ENCODE results near the gene LIN37.

The LIN37 gene

DNA sequence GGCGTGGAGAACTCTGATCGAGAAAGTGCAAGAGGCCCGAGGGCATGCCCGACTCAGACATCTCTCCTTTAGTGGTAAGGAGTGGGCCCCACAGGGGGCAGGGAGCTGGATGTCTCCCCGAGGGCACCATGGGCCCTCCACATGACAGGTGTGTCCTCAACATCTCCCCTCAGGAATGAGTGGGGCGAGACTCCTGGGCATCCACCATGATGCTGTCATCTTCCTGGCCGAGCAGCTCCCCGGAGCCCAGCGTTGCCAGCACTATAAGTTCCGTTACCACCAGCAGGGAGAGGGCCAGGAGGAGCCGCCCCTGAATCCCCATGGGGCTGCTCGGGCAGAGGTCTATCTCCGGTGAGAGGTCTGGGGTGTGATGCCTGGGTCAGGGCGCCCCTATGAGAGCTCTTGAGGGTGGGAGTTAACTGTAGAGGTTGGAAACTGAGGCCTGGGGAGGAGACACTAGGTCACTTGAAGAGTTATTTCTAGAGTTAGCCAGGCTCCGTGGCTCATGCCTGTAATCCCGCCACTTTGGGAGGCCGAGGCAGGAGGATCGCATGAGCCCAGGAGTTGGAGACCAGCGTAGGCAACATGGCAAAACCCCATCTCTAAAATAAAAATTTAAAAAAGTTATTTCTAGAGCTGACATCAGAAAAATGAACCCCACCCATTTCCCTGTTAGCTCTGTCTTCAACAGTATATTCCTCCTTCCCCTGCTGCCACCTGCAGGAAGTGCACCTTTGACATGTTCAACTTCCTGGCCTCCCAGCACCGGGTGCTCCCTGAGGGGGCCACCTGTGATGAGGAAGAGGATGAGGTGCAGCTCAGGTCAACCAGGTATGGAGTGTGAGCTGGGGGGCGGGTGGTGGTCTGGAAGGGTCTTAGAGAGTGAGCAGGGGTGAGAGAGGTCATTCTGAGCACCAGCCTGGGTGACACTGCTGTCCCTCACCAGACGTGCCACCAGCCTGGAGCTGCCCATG lies 11.2 kb upstream of the LIN37 start:
- DNase-seq = no peak

DNA sequence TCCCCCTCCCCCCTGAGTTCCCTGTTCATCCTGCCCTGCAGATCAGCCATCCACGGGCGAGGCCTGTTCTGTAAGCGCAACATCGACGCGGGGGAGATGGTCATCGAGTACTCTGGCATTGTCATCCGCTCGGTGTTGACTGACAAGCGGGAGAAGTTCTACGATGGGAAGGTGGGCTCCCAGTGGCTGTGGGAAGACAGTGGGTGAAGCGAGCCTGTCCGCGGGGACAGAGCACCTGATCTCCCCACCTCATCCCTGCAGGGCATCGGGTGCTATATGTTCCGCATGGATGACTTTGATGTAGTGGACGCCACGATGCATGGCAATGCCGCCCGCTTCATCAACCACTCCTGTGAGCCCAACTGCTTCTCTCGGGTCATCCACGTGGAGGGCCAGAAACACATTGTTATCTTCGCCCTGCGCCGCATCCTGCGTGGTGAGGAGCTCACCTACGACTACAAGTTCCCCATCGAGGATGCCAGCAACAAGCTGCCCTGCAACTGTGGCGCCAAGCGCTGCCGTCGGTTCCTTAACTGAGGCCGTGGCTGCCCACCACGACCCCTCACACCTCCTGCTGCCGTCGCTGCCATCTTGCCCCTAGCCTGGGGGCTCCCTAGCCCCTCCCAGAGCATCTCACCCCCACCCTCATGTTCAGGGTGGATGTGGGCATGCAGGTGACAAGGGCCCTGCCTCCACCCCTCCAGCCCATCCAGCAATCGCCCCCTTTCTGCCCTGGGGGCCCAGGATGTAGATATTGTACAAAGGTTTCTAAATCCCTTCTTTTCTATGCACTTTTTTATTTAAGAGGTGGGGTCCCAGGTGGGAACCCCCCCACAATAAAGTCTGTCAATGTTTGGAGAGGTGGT lies 10.1 kb upstream of the LIN37 start:
- no peak for DNase-seq

DNA sequence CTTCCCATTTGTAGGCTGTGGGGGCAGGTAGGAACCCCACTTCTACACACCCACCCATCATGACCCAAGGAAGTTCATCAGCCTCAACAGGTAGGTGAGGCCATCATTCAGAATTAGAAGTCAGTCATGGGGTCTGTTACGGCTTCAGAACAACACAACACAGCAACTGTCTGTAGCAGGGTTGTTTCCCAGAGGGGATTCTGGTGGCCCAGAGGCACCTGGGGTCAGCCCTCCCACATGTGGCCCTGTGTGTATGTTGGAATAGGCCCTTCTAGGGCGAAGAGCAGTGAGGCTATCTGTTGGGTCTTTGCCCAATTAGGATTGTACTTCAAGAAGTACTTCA lies 9.5 kb upstream of the LIN37 start:
- no peak for DNase-seq

DNA sequence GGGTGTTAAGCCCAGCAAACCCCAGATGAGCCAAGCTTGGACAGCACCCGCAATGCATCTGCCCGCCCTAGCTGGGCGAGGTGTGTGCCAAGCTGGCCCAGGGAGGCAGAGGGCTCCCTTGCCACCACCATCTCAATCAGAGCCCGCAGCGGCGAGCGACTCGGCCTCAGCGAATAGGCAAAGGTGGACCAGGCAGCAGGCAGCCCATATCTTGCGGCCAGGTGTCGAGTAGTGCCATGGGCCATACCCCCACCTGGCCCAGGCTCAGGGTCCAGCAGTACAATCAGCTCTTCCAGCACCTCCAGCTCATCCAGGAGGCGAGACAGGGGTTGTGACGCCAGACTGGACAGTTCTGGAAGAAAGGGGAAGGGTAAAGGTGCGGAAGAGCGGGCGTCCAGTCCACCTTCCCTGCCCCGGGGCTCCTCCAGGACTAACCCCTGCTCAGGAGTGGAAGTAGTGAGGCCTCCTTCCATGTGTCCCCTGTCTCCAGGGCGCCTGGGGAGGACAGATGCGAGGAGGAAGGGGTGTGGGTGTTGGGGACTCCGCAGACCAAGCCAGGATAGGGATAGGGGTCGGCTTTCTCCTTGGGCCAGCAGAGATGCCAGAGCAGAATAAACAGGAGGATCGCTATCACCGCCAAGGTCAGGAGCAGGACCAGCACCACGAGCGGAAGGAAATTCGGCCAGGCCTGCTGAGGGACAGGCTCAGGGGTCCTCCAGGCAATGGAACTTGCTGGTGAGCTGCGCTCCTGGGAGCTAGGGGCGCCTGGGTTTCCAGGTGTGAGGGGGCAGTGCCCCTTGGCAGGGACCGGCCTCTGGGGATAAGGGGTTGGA lies 8.9 kb upstream of the LIN37 start:
- no peak for DNase-seq

DNA sequence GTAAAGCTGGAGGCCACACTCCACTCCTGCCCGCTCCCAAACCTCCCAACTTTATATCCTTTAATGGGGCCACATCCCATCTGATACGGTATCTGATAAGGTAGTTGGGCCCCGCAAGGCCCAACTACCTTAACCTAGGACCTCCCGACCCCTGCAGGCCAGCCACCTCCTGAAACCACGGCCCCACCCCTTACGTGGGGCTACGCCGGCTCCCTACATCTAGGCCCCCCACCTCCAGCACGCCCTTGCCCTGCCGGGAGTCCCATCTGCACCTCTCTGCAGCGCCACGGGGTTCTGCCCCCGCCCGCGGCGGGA lies 8.3 kb upstream of the LIN37 start:
- no peak for DNase-seq

DNA sequence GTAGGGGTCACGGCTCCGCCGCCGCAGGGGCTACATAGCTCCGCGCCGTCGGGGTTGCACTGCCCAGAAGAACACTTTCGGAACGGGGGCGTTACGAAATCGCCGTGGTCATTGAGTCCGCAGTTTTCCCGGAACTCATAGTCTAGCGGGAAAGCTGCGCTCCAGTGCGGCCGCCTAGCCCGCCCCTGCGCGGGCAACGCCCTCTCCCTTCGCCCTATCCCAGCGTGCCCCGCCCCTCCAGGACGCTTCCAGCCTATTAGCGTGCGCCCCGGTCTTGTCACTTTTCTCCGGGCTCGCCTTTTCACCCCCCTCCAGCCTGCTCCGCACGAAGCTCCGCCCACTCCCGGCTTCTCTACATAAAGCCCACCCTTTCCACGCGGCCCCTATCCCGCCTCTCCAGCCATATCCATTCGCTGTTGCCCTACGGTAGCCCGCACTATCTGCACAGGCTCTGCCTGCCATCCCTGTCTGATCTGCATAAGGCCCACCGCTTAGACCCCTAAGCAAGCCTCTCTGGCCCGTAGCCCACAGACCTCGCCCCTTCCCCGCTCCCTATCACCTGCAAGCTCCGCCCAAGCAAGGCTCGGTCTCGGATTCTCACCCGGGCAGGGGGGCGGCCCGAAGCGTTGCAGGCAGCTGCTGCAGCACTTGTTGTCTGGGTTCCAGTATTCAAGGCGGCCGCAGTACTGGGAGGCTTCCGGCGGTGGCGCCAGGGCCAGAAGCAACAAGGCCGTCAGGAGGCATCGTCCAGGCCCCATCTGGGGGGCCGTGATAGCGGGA lies 7.8 kb upstream of the LIN37 start:
- DNase-seq = peak; percentile 94

DNA sequence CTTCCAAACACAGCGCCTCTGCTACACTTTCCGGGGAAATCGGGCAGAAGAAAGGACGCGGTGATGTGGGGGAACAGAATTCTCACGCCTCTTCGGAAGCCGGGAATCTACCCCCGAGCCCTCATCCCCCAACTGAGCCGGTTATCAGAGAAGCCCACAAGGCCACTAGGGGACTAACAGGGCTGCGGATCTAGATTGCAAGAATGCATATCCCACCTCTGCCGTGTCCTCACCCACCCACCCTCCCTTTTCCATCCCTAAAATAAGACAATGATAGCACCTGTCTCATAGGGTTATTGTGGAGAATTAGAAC lies 7.2 kb upstream of the LIN37 start:
- DNase-seq = no peak

DNA sequence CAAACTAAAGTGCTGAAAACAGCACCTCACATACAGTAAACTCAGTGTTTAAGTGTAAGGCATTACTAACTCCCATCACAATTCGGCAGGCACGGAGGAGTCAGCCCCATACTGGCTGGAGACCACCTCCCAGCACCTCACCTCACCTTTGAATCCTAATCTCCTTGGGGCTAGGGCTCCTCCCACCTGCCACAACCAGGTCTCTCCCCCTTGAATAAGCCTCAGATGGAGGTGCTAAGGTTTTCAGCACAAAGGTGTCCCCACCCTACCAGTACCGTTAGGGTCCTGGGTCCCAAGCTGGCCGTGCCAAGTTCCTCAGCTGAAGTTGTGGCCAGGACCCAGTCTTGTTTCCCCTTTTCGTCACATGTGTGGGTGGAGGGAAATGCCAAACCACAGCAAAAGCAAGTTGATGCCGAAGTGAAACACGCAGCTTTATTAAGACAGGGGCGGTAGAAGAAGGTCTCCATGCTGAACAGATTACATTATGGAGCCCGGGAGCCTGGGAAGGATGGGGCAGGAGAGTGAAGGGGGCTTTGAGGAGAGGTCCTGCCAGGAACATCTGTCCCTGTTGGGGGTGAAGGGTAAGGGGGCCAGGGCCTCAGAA lies 6.2 kb upstream of the LIN37 start, which contains the start of gene IGFLR1:
IGFLR1 (minus strand) TSS at position 332 of the 604 bp plus-strand sequence. CDS start 1,272 bp downstream, outside the sequence.
- peak; percentile 78 for DNase-seq

DNA sequence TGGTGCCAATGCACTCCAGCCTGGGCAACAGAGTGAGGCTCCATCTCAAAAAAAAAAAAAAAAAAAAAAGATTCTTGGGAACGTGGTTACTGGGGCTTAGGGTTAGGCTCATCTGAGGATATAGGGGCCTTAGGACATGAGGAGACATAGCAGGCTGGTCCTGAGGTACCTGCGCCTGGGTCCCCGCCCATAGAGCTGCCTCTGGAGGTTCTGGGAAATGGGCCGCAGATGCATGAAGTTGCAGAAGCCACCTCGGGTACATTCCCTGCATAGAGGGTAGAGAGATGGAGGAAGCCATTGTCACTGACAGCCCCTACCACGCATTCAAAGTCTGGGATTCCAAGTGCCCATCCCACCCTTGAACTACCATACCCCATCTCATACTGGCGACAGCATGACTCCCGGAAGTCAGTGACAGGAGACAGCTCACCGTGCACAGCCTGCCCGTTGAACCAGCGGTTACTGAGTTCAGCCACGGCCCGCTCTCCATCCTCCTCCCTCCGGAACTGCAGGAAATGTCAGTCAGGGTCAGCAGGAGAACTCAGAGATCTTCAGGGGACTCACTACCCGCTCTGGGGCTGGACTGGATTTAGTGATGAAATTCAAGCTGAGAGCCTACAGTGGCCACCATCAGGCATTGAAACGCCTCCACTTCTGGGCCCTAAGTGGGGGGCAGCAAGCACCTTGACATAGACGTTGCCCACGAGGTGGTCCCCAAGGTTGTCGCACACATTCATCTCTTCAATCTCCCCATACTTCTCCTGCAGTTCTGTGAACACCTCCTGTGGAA lies 4.5 kb upstream of the LIN37 start:
- DNase-seq = no peak

DNA sequence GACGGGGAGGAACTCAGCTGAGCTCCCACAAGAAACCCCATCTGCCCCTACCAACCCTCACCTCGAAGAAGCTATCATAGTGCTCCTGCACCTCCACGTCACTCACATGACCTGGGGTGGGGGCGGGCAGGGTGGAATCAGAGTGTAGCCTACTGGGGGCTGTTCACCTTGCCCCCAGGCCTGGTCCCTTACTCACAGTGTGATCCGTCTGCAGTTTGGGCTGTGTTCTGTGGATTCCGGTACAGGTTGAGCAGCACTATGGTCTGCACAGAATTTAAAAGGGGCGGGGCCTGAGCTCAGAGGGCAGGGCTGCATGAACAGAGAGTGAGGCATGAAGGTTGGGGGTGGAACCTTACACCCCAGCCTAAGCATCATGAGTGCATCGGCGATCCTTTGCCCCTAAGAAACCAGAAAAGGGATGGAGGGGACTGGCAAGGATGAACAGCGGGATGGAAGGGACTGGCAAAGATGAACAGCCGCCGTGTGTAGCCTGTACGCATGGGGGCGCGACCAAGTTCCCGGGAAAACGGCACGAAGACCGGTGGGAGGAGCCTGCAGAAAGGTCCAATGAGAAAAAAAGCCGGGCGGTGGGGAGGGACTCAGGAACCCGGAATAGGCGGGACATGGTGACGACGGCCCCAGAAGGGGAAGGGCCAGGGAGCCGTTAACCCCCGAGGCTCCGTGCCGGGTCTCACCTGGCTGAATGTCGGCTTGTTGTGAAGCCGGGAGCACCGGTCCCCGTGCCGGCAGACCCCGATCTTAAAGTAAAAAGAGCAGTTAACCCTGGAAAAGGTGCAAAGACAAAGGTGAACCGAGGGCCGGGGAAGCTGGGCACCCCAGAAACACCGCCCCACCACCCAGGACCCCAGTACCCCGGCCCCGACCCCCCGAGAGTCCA lies 3.7 kb upstream of the LIN37 start:
- peak; percentile 96 for DNase-seq

DNA sequence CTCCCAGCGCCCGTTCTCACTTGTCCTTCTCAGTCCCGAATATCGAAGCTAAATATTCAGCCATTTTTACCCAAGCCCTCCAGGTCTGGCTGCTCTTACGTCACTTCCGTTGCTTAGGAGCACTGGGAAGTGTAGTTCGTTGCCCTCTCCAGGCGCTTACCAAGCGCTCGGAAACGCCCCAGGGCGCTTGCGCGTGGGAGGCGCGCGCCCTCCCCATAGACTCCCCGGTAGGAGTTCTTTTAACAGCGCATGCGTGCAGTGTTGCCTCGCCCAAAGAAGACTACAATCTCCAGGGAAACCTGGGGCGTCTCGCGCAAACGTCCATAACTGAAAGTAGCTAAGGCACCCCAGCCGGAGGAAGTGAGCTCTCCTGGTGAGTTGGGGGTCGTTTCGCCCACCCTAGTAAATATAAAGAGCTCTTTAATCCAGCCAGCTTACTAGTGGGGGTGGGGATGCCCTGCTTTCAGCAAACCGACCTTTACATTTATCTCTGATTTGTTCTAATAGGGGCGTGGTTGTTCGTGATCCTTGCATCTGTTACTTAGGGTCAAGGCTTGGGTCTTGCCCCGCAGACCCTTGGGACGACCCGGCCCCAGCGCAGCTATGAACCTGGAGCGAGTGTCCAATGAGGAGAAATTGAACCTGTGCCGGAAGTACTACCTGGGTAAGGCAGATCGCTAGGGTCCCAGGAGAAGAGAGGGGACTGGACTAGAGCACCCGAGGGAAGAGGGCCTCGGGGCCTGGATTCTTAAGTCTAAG lies 2.9 kb upstream of the LIN37 start, which contains the start of the genes PSENEN and U2AF1L4:
PSENEN (plus strand) TSS at position 324 of the 759 bp plus-strand sequence; CDS start at position 604, 280 bp downstream.
U2AF1L4 (minus strand) TSS at position 91 of the 759 bp plus-strand sequence; CDS start at position 64, 27 bp downstream.
- peak; percentile 99 for DNase-seq

DNA sequence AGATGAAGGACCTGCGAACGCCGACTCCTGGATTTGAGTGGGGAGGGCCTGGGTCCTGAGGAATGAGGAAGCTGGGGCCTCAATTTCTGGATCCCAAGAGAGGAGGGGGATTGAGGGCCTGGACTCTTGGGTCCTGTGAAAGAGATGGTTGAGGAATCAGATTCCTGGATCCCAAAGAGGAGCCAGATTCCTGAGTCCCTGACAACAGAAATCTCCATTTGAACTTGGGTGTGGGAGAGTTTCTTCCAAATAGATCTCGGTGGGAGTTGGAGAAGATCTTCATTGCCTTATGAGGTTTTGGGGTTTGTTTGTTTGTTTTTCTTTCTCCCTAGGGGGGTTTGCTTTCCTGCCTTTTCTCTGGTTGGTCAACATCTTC lies 2.3 kb upstream of the LIN37 start:
- DNase-seq = no peak

DNA sequence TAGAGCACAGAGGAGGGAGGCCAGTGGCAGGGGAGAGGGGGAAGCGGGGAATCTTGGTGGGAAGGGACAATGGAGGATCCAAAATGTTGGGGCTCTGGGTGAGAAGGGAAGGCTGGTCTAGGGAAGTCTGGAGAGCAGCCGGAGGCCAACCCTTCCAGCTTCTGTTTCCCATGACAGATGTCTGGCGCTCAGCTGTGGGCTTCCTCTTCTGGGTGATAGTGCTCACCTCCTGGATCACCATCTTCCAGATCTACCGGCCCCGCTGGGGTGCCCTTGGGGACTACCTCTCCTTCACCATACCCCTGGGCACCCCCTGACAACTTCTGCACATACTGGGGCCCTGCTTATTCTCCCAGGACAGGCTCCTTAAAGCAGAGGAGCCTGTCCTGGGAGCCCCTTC lies 1.8 kb upstream of the LIN37 start:
- DNase-seq = no peak

DNA sequence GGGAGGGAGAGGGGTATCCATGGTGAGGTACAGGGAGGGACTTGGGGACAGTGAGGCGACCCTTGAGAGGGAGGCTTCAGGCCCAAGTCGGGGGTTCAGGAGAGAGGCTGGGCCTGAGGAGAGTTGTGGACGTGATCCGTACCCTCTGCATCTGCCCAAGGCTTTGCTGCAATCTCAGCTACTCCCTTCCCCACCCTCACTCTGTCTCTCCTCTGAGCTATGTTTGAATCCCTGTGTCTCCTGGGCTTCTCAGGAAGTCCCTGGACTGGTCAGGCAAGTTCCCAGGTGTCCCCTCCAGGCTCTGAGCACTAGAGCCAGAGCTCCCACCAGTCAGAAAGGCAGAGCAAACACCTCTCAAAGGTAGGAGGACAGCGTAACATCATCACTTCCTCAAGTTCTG lies 1.8 kb downstream of the LIN37 start:
- DNase-seq = no peak

DNA sequence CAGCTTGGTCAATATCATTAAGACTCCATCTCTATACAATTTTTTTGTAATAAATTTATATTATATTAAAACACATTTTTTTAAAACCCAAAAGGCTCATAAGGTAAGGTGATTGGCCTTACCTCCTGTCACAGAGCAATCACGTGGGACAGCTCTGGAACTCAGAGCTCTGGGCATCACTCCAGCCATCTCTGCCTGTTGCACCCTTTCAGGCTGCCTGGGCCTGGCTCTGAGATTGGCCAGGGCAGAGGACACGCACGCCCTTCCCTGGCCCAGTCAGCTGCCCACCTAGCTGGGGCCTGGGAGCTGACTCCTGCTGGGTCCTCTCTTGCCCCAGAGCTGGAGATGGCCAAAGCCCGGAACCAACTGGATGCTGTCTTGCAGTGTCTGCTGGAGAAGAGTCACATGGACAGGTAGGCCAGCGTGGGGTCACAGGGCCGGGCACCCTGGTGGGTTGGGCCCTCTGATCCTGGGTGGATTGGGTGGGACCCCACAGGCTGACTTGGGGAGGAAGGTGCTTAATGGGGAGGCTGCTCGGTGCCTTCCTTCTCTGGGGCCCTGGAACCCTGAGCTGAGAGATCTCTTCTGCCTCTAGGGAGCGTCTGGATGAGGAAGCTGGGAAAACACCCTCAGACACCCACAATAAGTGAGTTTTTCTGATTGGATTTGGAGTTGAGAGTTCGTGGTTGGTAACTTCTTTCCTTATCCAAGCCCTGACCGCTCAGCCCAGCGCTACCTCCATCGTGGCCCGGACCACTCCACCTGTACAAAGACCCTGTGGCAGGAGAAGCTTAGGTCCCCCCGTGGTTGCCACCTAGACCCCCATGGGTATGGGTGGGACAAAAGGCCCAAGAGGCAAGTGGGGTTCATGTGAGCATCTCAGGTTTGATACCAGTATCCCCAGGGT lies 3.7 kb downstream of the LIN37 start:
- DNase-seq = no peak

DNA sequence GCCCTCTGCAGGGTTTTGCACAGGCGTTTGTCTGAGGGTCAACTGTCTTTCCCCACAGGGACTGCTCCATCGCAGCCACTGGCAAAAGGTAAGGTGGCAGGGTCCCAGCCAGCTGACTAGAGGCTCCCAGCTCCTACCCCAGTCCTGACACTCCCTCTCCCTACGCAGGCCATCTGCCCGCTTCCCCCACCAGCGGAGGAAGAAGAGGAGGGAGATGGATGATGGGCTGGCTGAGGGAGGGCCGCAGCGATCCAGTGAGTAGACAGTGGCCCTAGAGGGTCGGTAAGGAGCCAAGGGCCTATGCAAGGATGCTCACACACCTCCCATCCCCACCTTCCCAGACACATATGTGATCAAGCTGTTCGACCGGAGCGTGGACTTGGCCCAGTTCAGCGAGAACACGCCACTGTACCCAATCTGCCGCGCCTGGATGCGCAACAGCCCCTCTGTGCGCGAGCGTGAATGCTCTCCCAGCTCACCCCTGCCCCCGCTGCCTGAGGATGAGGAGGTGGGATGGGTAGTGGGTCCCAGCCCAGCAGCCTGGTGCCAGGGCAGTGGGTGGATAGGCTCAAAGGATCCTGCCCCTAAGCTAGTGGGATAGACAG lies 4.5 kb downstream of the LIN37 start:
- DNase-seq = no peak

DNA sequence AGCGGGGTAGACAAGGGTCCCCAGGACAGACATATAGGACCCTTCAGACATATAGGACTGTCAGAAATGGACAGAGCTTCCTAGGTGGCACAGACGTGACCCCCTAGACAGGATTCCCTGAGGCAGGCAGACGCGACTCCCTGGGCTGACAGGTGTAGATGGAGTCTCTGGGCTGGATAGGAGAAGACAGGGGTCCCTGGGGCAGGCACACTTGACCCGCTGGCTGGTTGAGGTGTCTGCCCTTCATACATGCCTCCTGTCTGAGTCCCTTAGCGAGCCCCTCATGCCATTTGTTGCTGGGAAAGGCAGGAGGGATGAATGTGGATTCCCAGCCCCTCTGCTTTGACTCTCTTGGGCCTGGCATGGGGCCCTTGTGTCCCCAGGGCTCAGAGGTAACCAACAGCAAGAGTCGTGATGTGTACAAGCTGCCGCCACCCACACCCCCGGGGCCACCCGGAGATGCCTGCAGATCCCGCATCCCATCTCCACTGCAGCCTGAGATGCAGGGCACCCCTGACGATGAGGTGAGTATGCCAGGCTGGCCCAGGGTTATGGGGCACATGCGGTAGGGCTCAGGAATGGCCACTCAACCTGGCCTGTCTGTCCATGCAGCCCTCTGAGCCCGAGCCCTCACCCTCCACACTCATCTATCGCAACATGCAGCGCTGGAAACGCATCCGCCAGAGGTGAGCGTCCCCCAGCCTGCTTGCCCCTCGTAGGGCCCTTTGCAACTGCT lies 5.4 kb downstream of the LIN37 start:
- no peak for DNase-seq
